Activated CD4-positive, CD25-positive, alpha-beta regulatory T cell treated with anti-CD3 and anti-CD28 coated beads, Interleukin-2, amount 50 U/mL, for 24 hours (primary cell): ENCODE data around the gene NADK2.
"Not testable (repeated sequence)": the region's sequence is repeated elsewhere in the genome, so short reads cannot be mapped to it uniquely, and the experiment has no call there.

Source experiments
- ATAC-seq, 2 donors: fragments of 150-1000 bp; cut with Tn5 transposase; one replicate each; pipeline ENCODE4 v1.10.0; 2021; ENCODE audit warnings: mild to moderate bottlenecking in 1 of 2, moderate library complexity in 1 of 2

The NADK2 gene

GRCh38 chr5:36206913-36207312, 34.8 kb downstream of the NADK2 start:
- ATAC-seq = no peak

- ATAC-seq = no peak
Measured at GRCh38 chr5:36205329-36205728, 36.4 kb downstream of the NADK2 start.

DNA sequence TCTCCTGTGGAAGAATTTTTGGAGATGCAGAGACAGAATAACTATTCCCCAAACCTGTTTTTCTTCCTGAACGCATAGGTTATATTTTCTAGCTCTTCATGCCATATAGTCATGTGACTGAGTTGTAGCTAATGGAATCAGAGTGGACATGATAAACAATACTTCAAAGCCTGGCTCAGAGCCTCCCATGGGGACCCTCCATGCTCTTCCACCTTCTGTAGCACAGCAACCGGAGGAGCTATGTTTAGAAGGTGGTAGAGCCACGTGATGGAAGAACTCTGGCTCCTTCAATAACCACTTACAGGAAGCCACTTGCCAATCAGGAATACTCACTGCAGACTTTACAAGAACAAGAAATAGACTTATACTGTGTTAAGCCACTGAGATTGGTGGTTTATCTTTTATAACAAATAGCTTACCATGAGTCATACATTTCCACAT, 39.2 kb downstream of the NADK2 start:
- ATAC-seq = no peak

- ATAC-seq = no peak
Measured at GRCh38 chr5:36200513-36200912, 41.2 kb downstream of the NADK2 start.

- no peak for ATAC-seq
Measured at GRCh38 chr5:36199620-36200019, 42.1 kb downstream of the NADK2 start.

DNA sequence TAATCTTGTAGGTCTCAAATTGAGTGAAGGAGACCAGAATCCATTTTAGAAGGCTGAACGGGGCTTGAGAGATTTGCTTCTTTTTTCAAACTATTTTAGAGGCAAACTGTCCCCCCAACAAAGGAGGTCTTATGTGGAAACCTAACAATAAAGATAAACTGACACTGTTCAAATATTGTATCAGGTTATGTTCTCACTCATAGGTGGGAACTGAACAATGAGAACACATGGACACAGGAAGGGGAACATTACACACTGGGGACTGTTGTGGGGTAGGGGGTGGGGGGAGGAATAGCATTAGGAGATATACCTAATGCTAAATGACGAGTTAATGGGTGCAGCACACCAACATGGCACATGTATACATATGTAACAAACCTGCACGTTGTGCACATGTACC, 42.9 kb downstream of the NADK2 start:
- ATAC-seq = not testable (repeated sequence)

- no peak for ATAC-seq
Measured at GRCh38 chr5:36198281-36198680, 43.4 kb downstream of the NADK2 start.

DNA sequence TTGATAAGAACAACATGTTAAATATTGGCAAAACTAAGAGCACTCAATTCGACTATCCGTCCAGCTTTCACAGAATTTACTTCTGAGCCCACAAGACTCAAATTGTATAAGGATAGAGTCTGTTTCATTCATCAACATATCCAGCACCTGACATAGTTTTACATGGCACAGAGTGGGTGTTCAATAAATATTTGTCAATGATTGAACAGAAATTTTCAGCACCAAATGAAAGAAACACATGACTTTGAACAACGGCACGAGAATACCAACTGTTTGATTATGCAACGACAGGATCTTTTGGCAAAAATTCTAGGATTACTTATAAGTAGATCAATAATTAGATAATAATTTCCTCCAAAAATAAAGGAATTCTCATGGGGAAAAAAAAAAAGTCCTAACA, 48.0 kb downstream of the NADK2 start:
- no peak for ATAC-seq

DNA sequence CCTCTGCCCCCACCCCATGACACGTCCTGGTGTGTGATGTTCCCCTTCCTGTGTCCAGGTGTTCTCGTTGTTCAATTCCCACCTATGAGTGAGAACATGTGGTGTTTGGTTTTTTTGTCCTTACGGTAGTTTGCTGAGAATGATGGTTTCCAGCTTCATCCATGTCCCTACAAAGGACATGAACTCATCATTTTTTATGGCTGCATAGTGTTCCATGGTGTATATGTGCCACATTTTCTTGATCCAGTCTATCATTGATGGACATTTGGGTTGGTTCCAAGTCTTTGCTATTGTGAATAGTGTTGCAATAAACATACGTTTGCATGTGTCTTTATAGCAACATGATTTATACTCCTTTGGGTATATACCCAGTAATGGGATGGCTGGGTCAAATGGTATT, 57.3 kb downstream of the NADK2 start:
- not testable (repeated sequence) for ATAC-seq

GRCh38 chr5:36181774-36182173, 60.0 kb downstream of the NADK2 start:
- no peak for ATAC-seq

DNA sequence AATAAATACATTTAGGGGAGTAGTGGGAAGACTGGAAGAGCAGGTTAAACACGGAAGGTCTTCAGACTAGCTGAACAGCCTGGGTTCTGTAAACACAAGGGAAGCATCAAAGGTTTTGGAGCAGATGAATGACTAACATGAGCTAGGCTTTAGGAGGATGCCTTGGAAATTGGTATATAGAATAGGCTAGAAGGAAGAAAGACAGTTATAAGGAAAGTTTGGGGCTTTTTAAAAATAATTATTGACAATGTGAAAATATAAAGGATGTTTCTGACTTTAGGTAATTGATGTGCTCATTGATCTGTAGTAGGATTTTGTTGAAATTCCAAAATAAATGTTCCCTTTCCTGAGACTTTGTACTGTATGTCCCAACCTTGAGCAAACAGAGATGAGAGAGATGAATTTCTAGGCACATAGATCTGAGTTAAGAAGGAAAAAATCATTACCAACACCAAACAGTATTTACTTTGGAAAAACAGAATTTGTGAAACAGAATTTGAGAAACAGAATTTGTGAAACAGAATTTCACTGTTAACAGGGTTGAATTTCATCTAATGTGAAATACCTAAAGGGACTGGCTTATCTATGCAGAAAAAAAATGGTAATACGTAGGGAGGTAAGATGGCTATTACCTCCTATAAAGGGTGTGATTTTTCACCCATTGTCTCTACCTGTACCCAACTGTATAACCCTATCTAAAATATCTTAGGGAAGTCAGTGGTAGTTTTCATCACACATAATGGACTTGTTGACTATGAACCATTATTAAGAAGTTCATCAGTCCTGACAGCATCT, 61.0 kb downstream of the NADK2 start:
- ATAC-seq = no peak

DNA sequence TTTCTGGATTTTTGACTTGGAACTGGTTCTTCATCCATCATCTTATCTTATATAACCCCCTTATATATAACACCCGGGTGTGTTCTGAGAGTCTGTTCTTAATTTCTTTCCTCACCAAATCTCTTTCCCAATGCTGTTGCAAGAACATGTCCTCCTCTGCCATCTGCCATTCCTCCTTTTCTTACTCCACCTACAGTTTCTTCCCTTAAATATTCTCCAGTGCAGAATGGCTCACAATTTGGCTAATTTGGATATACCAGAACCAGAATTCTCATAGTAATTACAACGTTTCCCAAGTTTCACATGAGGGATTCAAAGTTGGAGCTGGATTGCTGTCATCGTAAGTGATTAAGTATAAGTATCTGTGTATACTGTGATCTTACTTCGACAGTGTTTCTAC, 61.8 kb downstream of the NADK2 start:
- no peak for ATAC-seq

DNA sequence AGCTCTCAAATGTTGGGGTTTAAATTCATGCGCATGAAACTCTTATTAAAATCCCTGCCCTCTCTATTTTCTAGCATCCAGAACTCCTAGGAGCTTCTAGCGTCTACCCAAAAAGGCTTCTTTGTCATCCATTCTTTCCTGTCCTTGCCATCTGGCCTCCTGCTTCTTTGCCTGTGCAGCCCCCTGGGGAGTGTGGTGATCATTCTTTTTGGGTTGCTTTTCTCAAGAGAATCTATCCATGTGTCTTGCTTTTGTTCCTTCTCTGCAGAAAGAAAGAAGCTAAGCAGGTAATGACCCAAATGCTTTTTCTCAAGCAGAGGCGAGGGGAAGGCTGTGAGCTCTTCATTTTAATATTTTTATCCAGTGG, 63.2 kb downstream of the NADK2 start:
- no peak for ATAC-seq

DNA sequence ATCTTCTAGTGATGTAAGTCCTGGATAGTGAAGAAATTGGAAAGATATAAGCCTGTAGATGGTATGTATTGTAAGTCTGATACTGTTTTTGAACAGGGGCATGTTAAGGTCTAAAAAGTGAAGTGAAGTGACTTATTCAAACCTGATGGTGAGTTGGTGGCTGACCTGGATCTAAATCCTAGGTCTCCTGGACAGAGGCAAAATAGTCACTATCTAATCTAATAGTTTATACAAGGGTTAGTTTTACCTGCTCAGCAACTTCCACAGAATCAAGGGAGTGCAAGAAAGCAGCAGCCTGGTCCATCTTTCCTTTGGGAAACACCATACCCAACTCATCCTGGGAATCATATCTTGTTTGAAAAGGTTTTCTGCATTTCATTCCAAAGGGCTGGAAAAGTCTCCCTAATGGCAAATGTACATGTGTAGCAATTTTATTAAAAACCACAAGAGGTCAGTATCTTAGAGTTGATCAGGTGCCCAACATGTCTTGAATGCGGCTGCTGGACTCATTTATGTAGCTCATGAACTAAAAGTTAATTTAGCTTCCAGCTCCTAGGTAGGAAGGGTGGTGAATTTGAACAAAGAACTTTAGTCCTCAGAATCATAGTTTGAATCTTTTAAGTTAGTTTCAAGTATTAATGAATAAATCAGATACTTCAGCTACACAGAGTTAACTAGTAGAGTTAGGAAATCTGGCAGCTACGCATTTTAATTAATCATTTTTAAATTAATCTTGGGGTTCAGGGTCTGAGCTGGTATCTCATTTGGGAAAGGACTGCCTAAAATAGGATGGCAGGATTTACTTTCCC, 63.8 kb downstream of the NADK2 start:
- no peak for ATAC-seq

- ATAC-seq = peak in 1 of 2 donors; percentile 59
Measured at GRCh38 chr5:36177154-36177553, 64.6 kb downstream of the NADK2 start.

DNA sequence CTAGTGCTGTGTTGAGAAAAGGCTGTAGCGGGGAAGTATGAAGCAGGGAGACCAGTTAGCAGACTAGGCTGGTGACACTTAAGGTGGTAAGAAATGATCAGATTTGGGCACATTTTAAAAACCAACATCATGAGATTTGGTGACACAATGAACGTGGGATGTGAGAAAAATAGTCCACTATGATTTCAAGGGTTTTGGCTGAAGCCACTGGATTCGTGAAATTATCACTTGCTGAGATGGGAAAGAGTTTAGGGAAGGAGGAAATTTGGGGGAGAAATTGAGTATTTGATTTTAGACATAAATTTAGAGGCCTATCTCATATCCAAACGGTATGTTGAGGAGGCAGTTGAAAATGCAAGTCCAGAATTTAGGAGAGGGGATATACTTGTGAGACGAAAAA, 66.7 kb downstream of the NADK2 start:
- ATAC-seq = no peak

GRCh38 chr5:36174119-36174518, 67.6 kb downstream of the NADK2 start:
- no peak for ATAC-seq

- ATAC-seq = no peak
Measured at GRCh38 chr5:36173426-36173825, 68.3 kb downstream of the NADK2 start.

DNA sequence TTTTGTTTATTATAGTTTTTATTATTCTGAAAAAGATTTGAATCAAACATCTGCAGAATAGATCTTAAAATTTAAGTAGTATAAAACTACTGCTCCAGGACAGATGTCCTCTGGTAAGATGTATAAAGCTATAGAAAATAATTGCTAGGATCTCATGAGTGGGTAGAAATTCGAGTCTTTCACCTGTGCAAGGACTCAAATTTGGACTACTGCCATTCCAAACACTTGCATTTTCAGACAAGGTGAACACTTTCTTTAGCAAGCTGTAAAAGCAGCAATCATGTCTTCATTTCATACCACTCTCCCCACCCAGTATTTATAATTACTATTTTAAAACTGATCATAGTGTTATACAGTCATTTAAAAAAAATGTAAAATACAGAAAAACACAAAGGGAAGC, 69.1 kb downstream of the NADK2 start:
- ATAC-seq = no peak

DNA sequence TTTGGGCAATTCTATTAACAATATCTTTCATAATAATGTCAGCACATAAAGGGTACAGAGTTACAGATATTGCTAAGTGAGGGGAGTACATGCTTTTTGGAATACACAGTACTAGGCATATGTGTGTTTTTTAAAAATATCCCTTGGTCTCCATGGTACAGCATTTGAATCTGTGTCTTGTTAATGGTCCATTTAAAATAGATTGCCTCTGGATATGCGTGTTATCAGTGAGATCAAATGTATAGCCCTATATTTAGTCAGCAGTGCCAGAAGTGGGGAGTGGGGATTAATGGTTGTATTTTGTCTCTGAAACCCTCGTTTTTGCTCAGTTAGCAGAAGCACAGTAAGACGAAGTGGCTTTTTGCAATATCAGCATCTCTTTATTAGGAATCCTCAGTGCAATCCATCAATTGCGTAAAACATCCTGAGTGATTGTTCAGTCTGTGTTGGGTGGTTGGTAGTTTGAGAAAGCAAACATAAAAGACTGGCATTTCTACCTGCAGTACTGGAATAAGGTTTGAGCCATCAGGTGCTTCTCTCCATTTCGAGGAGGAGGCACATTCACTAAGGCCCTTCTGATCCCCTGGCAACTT, 70.8 kb downstream of the NADK2 start:
- ATAC-seq = no peak

DNA sequence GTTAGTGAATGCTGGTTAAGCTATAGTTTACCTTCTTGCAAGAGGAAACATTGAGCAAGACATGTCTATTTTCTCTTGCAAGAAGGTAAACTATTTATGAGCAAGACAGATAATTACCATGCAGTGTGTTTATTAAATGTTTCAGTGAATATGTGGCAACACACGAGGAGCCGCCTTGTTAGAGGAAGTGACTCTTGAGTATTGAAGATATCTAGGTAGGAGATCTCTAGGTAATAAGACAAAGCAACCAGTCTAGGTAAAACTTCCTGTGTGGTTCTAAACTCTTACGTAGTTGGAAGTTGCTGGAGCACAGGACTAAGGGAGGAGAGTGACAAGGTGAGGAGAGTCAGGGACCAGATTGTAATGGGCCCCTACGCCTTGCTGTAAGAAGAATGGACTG, 73.0 kb downstream of the NADK2 start:
- ATAC-seq = no peak

DNA sequence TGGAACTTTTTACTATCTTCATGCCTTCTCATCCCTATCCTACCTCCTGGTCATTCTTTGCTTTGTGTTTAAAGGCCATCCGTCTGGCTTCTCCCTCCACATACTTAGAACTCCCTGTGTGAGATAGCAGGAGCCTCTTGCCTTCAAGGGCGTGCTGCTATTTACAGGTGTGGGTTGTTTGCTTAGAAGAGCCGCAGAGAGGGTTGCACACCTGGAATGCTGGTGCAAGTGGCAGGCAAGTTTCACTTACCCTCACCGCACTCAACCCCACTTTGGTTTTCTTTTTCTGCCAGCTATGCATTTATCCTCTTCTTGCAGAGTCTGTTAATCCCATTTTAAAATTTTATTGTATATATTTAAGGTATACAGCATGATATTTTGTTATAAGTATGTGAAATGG, 77.3 kb downstream of the NADK2 start:
- ATAC-seq = no peak

GRCh38 chr5:36162810-36163486, 78.8 kb downstream of the NADK2 start:
- ATAC-seq = no peak
